Thoracic aorta (tissue), 2 donors: ENCODE measurements around the gene KIF26B. TPM values are rescaled to one million over a fixed set of nuclear protein-coding genes. Genes with fewer than 3 reads are reported as not detected.
"Not testable (repeated sequence)": the region's sequence is repeated elsewhere in the genome, so short reads cannot be mapped to it uniquely, and the experiment has no call there.

ENCODE experiments used
- ATAC-seq: fragments of 150-250 bp; one replicate; pipeline ENCODE4 v1.8.0; 2017; ENCODE audit warnings: low read depth; ENCODE audit not compliant: insufficient number of reproducible peaks, low FRiP score
- DNase-seq: peaks from one replicate; pipeline ENCODE4 v3.0.0-alpha.2; 2020; ENCODE audit warnings: low spot score
- H3K27ac ChIP-seq, 2 donors: fragments of 200-600 bp; sonication (generic); 1 replicate in 1 of 2; 2 replicates in 1 of 2; pipeline ENCODE4 v1.5.1; 2016; ENCODE audit warnings: mild to moderate bottlenecking in 2 of 2, moderate library complexity in 2 of 2
- H3K27me3 ChIP-seq: fragments of 200-600 bp; sonication (generic); replicated peaks from 2 replicates; pipeline ENCODE4 v1.6.0; 2016; ENCODE audit warnings: mild to moderate bottlenecking; ENCODE audit not compliant: insufficient read depth
- H3K36me3 ChIP-seq: fragments of 200-600 bp; sonication (generic); one replicate; pipeline ENCODE4 v1.5.1; 2016
- H3K4me1 ChIP-seq, 2 donors: fragments of 200-600 bp; sonication (generic); 1 replicate in 1 of 2; 2 replicates in 1 of 2; pipeline versions ENCODE4 v1.5.1 to v1.6.0; 2016; ENCODE audit warnings: low read depth in 2 of 2, mild to moderate bottlenecking in 1 of 2; ENCODE audit not compliant: control insufficient read depth in 1 of 2
- H3K4me3 ChIP-seq: fragments of 200-600 bp; sonication (generic); 2 replicates; pipeline ENCODE4 v1.5.1; 2016; ENCODE audit warnings: mild to moderate bottlenecking
- H3K9me3 ChIP-seq: fragments of 200-600 bp; sonication (generic); 2 replicates; pipeline ENCODE4 v1.5.1; 2016
- CTCF ChIP-seq: fragments of 200-600 bp; sonication (generic); IDR thresholded peaks from one replicate; pipeline ENCODE4 v1.5.1; 2019; ENCODE audit warnings: antibody characterized with exemption
- total RNA-seq, 2 donors: library from RNA; depleted of rRNA; stranded (reverse); fragments of >200 nt; gene quantifications; one replicate each; pipeline versions ENCODE4 v1.1.0 to v1.2.3, GENCODE V29; 2016

Gene KIF26B
- total RNA-seq, 2 donors from 2014 or later: 0.14 to 0.41 TPM

- Histone ChIP-seq H3K27ac (no peak overlapping the region), H3K4me3 (no peak overlapping the region), H3K4me1 (no peaks in the 10 kb centered on the region), H3K9me3 (no peaks in the 10 kb centered on the region), H3K36me3 (no peaks in the 10 kb centered on the region), H3K27me3 (no peaks in the 10 kb centered on the region)
- ATAC-seq (no peak), DNase-seq (no peak)
- TF ChIP-seq CTCF: no peak
Measured at GRCh38 chr1:245666412-245666811, 511.6 kb downstream of the KIF26B start.

- Histone ChIP-seq H3K4me1 (no peaks in the 10 kb centered on the region), H3K4me3 (no peak overlapping the region), H3K27ac (no peak overlapping the region), H3K27me3 (no peaks in the 10 kb centered on the region), H3K36me3 (no peaks in the 10 kb centered on the region), H3K9me3 (no peaks in the 10 kb centered on the region)
- DNase-seq (no peak), ATAC-seq (no peak)
- TF ChIP-seq CTCF: no peak
Measured at GRCh38 chr1:245671349-245671748, 516.6 kb downstream of the KIF26B start.

- no peak for TF ChIP-seq CTCF
- Histone ChIP-seq H3K4me3 (no peak overlapping the region), H3K27ac (no peak overlapping the region), H3K9me3 (no peaks in the 10 kb centered on the region), H3K36me3 (no peaks in the 10 kb centered on the region), H3K4me1 (no peaks in the 10 kb centered on the region), H3K27me3 (no peaks in the 10 kb centered on the region)
- ATAC-seq (no peak), DNase-seq (no peak)
Measured at GRCh38 chr1:245671966-245672767, 517.4 kb downstream of the KIF26B start.

- ATAC-seq, H3K4me3 ChIP-seq, H3K9me3 ChIP-seq, DNase-seq, H3K27me3 ChIP-seq, H3K27ac ChIP-seq, H3K4me1 ChIP-seq, H3K36me3 ChIP-seq: not testable (repeated sequence)
Measured at GRCh38 chr1:245672836-245673656, 518.3 kb downstream of the KIF26B start.

GRCh38 chr1:245673881-245674414 lies 519.2 kb downstream of the KIF26B start:
- Histone ChIP-seq H3K4me3 (no peak overlapping the region), H3K36me3 (no peaks in the 10 kb centered on the region), H3K4me1 (no peaks in the 10 kb centered on the region), H3K27ac (no peak overlapping the region), H3K27me3 (no peaks in the 10 kb centered on the region), H3K9me3 (no peaks in the 10 kb centered on the region)
- no peak for ATAC-seq
- TF ChIP-seq CTCF: no peak
- no peak for DNase-seq
